Suprapubic skin (tissue), 4 donors: Measurements from ENCODE around the gene SPAG9. TPM values are rescaled to one million over a fixed set of nuclear protein-coding genes. Genes with fewer than 3 reads are reported as not detected.

ENCODE experiments used
- DNase-seq, 2 donors: peaks; one replicate each; pipeline ENCODE4 v3.0.0-alpha.2; 2019; ENCODE audit warnings: low spot score in 2 of 2
- H3K27ac ChIP-seq: fragments of 200-600 bp; sonication (generic); one replicate; pipeline ENCODE4 v1.5.1; 2019
- H3K27me3 ChIP-seq: fragments of 200-600 bp; sonication (generic); one replicate; pipeline ENCODE4 v1.5.1; 2019
- H3K36me3 ChIP-seq: fragments of 200-600 bp; sonication (generic); one replicate; pipeline ENCODE4 v1.5.1; 2019
- H3K4me1 ChIP-seq: fragments of 200-600 bp; sonication (generic); one replicate; pipeline ENCODE4 v1.5.1; 2019
- H3K4me3 ChIP-seq: fragments of 200-600 bp; sonication (generic); one replicate; pipeline ENCODE4 v1.5.1; 2019; ENCODE audit warnings: mild to moderate bottlenecking
- H3K9me3 ChIP-seq: fragments of 200-600 bp; sonication (generic); one replicate; pipeline ENCODE4 v1.5.1; 2019
- CTCF ChIP-seq, 2 donors: fragments of 200-600 bp in 1 of 2; fragments of 450-650 bp in 1 of 2; sonication (generic) in 1 of 2; IDR thresholded peaks; one replicate each; pipeline ENCODE4 v1.5.1; 2016 to 2019; ENCODE audit warnings: antibody characterized with exemption in 2 of 2, mild to moderate bottlenecking in 1 of 2, moderate library complexity in 1 of 2
- EP300 ChIP-seq: sonication (generic); formaldehyde crosslinking; IDR thresholded peaks from one replicate; pipeline ENCODE4 v1.6.1; 2017; ENCODE audit warnings: antibody characterized with exemption
- POLR2A ChIP-seq, 2 donors: fragments of 450-650 bp; IDR thresholded peaks; one replicate each; pipeline ENCODE4 v1.6.1; 2017; ENCODE audit warnings: antibody characterized with exemption in 2 of 2, mild to moderate bottlenecking in 2 of 2, moderate library complexity in 2 of 2
- POLR2AphosphoS5 ChIP-seq, 3 donors: sonication (generic); formaldehyde crosslinking; IDR thresholded peaks; one replicate each; pipeline ENCODE4 v1.6.1; 2017; ENCODE audit warnings: antibody characterized with exemption in 3 of 3
- WGBS: methylation state at CpG from one replicate; pipeline ENCODE4 v1.1.5; 2018; 5-methylcytosine and 5-hydroxymethylcytosine counted together
- total RNA-seq, 4 donors: library from RNA; depleted of rRNA; stranded (reverse); fragments of >200 nt; gene quantifications; one replicate each; pipeline ENCODE4 v1.1.0, GENCODE V29; 2016

Gene SPAG9
- total RNA-seq, 4 donors from 2014 or later: 68.8 to 176 (median 80.6) TPM

- 74% methylated on average over 6 of the region's 6 CpGs for WGBS
- TF ChIP-seq POLR2A (IDR thresholded peaks at IDR 0.05) (no peak), CTCF (IDR thresholded peaks at IDR 0.05) (no peak), POLR2AphosphoS5 (IDR thresholded peaks at IDR 0.05) (no peak), EP300 (no peak)
Observed at GRCh38 chr17:50925296-50925891, 195.3 kb downstream of the SPAG9 start.

GRCh38 chr17:50924800-50925199, 195.9 kb downstream of the SPAG9 start:
- H3K36me3 ChIP-seq: no peaks in the 10 kb centered on the region
- no peak for DNase-seq
- H3K27ac ChIP-seq: no peak overlapping the region
- H3K4me1 ChIP-seq: peaks cover 9% of the 10 kb centered on the region
- H3K4me3 ChIP-seq: no peak overlapping the region
- no peaks in the 10 kb centered on the region for H3K9me3 ChIP-seq
- 85% methylated on average over 3 of the region's 3 CpGs for WGBS
- no peaks in the 10 kb centered on the region for H3K27me3 ChIP-seq
- TF ChIP-seq POLR2AphosphoS5 (IDR thresholded peaks at IDR 0.05) (no peak), CTCF (IDR thresholded peaks at IDR 0.05) (no peak), EP300 (no peak), POLR2A (IDR thresholded peaks at IDR 0.05) (no peak)

More at GRCh38 chr17:50925296-50925891, 195.3 kb downstream of the SPAG9 start:
- H3K4me3 ChIP-seq: no peak overlapping the region
- peaks cover 7% of the 10 kb centered on the region for H3K4me1 ChIP-seq
- no peaks in the 10 kb centered on the region for H3K36me3 ChIP-seq
- no peaks in the 10 kb centered on the region for H3K27me3 ChIP-seq
- H3K9me3 ChIP-seq: no peaks in the 10 kb centered on the region
- no peak for DNase-seq
- no peak overlapping the region for H3K27ac ChIP-seq

DNA sequence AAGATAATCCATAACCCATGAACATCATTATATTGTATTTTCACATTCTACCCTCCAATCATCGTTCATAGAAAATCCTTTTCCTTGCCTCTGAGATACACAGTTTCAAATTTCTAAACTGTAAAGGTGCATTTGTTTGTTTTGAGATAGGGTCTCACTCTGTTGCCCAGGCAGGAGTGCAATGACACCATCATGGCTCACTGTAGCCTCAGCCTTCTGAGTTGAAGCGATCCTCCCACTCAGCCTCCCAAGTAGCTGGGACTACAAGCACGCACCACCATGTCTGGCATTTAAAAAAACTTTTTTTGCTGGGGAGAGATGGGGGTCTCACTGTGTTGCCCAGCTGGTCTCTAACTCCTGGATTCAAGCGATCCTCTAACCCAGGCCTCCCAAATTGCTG, 196.4 kb downstream of the SPAG9 start:
- Histone ChIP-seq H3K36me3 (no peaks in the 10 kb centered on the region), H3K4me1 (peaks cover 14% of the 10 kb centered on the region), H3K4me3 (no peak overlapping the region), H3K27me3 (no peaks in the 10 kb centered on the region), H3K27ac (no peak overlapping the region), H3K9me3 (no peaks in the 10 kb centered on the region)
- WGBS: 98% methylated on average over 4 of the region's 4 CpGs
- DNase-seq: no peak
- TF ChIP-seq EP300: no peak

GRCh38 chr17:50923611-50924010, 197.1 kb downstream of the SPAG9 start:
- H3K27me3 ChIP-seq: no peaks in the 10 kb centered on the region
- H3K4me1 ChIP-seq: peaks cover 21% of the 10 kb centered on the region
- no peak for DNase-seq
- H3K36me3 ChIP-seq: no peaks in the 10 kb centered on the region
- H3K9me3 ChIP-seq: no peaks in the 10 kb centered on the region
- 68% methylated on average over 2 of the region's 2 CpGs for WGBS
- no peak overlapping the region for H3K4me3 ChIP-seq
- H3K27ac ChIP-seq: no peak overlapping the region
- no peak for TF ChIP-seq EP300
- TF ChIP-seq POLR2AphosphoS5 (IDR thresholded peaks at IDR 0.05): no peak
- no peak for TF ChIP-seq POLR2A (IDR thresholded peaks at IDR 0.05)
- TF ChIP-seq CTCF (IDR thresholded peaks at IDR 0.05): no peak

DNA sequence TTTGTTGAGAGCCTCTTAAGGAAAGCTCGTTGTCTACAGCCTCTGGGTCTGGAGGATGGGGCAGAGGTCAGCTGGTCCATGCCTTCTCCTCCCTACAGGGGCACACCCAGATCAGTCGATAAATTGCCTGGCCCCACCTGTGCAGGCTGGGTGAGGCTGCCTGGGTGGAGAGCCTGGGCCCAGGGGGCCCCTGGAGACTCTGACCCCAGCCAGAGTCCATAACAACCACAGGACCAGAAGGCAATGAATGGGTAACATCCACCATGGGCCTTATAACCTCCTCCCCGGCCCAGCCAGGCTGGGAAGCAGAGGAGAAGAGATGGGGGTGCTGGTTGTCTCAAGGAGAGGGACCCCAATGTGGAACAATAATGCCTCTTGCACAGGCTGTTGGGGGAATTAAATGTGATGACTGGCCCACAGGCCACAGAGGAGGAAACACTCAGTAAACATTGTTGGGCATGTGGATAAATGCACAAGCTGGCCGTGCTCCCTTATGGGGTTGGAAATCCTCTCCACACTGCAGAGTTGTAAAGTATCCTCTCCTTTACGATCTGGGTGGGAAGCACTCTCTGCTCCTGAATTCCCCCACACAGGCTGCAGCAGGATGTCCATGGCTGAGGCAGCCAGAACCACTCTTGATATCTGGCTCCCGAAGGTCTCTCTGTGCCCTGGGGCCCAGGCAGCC, 197.8 kb downstream of the SPAG9 start:
- H3K27ac ChIP-seq: no peak overlapping the region
- no peak for DNase-seq
- 62% methylated on average over 6 of the region's 6 CpGs for WGBS

More for the DNA sequence above, 197.8 kb downstream of the SPAG9 start:
- no peaks in the 10 kb centered on the region for H3K36me3 ChIP-seq
- TF ChIP-seq EP300 (no peak), POLR2A (IDR thresholded peaks at IDR 0.05) (no peak), CTCF (IDR thresholded peaks at IDR 0.05) (no peak), POLR2AphosphoS5 (IDR thresholded peaks at IDR 0.05) (no peak)
- no peaks in the 10 kb centered on the region for H3K27me3 ChIP-seq
- peaks cover 28% of the 10 kb centered on the region for H3K4me1 ChIP-seq
- H3K4me3 ChIP-seq: no peak overlapping the region
- no peaks in the 10 kb centered on the region for H3K9me3 ChIP-seq
